ENCODE data around the gene TCF7L2.

DNA sequence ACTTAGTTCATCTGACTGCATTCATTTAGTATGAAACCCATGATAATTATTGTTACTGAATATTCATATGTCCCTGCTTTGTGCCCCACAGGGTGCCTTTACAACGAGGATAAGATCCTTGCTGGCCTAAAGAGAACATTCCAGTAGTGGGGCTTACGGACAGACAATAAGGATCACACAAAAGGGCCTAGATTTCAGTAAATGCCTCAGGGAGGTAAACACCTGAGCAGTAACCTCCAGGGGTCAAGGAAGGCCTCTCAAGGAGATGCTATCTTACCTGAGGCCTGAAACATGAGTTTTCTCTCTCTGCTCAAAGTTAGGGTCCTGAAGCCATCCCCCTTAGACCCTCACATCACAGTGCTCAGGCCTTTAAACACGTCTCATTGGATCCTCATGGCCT, 228.7 kb downstream of the TCF7L2 start:
- TF ChIP-seq ISL1 (CRISPR knock-in tag; IDR thresholded peaks at IDR 0.05) (no peak), PPARA (CRISPR knock-in tag; IDR thresholded peaks at IDR 0.05; ENCODE audit: borderline replicate concordance) (no peak), TCF4 (CRISPR knock-in tag; IDR thresholded peaks at IDR 0.05; ENCODE audit: borderline replicate concordance) (no peak), ZNF565 (CRISPR knock-in tag; conservative IDR thresholded peaks at IDR 0.05; ENCODE audit: low read depth) (no peak), OSR1 (CRISPR knock-in tag; IDR thresholded peaks at IDR 0.05) (no peak), ARNTL (CRISPR knock-in tag; IDR thresholded peaks at IDR 0.05; ENCODE audit: borderline replicate concordance, low read depth) (no peak), RARB (CRISPR knock-in tag; IDR thresholded peaks at IDR 0.05) (no peak), BACH2 (CRISPR knock-in tag; IDR thresholded peaks at IDR 0.05; ENCODE audit: borderline replicate concordance) (no peak), ZC3H10 (CRISPR knock-in tag; IDR thresholded peaks at IDR 0.05) (no peak), ZFP30 (CRISPR knock-in tag; IDR thresholded peaks at IDR 0.05) (no peak)
- TF ChIP-seq, protein P1, sequence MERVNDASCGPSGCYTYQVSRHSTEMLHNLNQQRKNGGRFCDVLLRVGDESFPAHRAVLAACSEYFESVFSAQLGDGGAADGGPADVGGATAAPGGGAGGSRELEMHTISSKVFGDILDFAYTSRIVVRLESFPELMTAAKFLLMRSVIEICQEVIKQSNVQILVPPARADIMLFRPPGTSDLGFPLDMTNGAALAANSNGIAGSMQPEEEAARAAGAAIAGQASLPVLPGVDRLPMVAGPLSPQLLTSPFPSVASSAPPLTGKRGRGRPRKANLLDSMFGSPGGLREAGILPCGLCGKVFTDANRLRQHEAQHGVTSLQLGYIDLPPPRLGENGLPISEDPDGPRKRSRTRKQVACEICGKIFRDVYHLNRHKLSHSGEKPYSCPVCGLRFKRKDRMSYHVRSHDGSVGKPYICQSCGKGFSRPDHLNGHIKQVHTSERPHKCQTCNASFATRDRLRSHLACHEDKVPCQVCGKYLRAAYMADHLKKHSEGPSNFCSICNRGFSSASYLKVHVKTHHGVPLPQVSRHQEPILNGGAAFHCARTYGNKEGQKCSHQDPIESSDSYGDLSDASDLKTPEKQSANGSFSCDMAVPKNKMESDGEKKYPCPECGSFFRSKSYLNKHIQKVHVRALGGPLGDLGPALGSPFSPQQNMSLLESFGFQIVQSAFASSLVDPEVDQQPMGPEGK (CRISPR knock-in tag; IDR thresholded peaks at IDR 0.05; ENCODE audit: borderline replicate concordance), result no peak
- TF ChIP-seq, protein P2, sequence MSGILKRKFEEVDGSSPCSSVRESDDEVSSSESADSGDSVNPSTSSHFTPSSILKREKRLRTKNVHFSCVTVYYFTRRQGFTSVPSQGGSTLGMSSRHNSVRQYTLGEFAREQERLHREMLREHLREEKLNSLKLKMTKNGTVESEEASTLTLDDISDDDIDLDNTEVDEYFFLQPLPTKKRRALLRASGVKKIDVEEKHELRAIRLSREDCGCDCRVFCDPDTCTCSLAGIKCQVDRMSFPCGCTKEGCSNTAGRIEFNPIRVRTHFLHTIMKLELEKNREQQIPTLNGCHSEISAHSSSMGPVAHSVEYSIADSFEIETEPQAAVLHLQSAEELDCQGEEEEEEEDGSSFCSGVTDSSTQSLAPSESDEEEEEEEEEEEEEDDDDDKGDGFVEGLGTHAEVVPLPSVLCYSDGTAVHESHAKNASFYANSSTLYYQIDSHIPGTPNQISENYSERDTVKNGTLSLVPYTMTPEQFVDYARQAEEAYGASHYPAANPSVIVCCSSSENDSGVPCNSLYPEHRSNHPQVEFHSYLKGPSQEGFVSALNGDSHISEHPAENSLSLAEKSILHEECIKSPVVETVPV (CRISPR knock-in tag; IDR thresholded peaks at IDR 0.05), result no peak

Measured in SK-N-SH treated with all-trans-retinoic acid at 6 μM for 48 hours (cell line).